ENCODE results near the gene TAPBP.

- TF ChIP-seq CTCF (IDR thresholded peaks at IDR 0.05) (no peak), POLR2A (IDR thresholded peaks at IDR 0.05) (no peak), EP300 (IDR thresholded peaks at IDR 0.05; ENCODE audit: low read depth) (no peak), POLR2AphosphoS5 (IDR thresholded peaks at IDR 0.05) (no peak)
Observed at GRCh38 chr6:33259032-33259431, 54.8 kb downstream of the TAPBP start.
